ENCODE results near the gene COPE. TPM values are rescaled to one million over a fixed set of nuclear protein-coding genes. Genes with fewer than 3 reads are reported as not detected.

Gene COPE
- polyA plus RNA-seq, 1 donor (not counting 4 experiments of a cell fraction or from before 2014, with no cell fraction given), result 109 TPM

DNA sequence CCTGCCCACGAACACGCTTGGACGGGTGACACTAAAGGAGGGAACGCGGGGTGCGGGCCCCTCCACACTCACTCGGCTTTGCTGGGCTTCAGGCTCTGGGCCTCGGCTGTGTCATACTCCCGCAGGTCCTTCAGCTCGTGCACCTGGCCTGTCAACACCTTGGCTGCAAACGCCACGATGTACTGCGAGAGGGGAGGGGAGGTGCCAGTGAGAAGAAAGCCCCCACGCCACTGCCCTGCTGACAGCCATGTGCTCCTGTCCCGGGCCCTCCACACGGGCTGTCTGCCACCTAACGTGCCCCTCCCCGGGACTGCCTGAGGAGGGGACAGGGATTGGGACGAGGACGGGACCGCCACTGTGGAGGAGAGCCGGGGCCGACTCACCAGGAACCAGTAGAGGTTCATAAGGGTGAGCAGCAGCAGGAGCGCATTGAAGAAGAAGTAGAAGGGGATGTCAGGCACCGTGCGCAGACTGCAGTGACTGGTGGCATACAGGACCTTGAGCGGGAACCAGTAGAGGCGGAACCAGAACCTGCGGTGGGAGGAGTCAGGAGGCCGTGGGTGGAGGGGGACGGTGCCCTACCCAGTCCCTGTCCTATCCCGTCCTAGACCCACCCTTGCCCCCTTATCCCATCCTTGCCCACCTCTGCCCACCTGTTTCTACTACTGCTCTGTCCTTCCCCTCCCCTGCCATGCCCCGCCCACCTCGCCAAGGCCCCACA lies 40.2 kb downstream of the COPE start:
- no peak for FAIRE-seq
- H3K9me3 ChIP-seq (ENCODE audit: control insufficient read depth, low read depth, low read length), result no peaks in the 10 kb centered on the region

DNA sequence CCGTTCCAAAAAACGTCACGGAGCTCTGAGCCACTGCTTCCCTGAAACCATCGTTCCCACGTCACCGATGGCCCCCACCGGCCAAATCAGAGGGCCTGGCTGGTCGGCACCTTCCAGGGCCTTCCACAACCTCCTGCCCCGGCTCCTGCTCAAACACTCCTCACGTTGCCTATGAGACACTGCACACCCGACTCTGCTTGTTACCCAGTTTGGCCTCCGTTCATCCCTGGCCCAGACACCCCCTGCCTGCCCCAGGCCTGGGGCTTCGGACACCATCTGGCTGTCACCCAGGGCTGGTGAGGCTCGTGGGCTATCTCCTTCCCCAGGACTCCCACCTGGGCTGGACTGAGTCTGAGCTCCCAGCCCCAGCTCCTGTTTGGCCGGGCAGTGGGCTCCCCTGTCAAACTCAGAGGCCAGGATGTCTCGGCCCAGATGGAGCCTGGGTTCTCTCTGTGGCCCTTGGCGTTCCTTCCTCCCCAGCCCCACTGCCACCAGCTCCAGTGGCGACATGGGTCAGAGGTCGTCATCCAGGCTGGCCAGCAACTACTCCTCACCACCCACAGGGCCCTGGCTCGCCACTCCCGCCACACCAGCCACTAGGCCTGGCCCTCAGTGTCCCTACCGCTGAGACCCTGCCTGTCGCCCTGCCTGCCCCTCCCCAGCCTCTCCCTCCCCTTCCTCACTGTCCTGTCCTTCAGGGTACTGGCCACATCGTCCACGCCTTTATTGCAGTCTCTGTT lies 41.0 kb downstream of the COPE start:
- Histone ChIP-seq H3K36me3 (ENCODE audit: control insufficient read depth in 2 of 2, extremely low read depth in 1 of 2, insufficient read depth in 2 of 2, low read length in 2 of 2) (no peaks in the 10 kb centered on the region), H4K20me1 (ENCODE audit: control insufficient read depth, extremely low read depth, insufficient read depth, low read length) (no peaks in the 10 kb centered on the region), H3K27me3 (ENCODE audit: control insufficient read depth, extremely low read depth, insufficient read depth, low read length) (peaks cover 4% of the 10 kb centered on the region), H3K9me1 (ENCODE audit: control insufficient read depth, extremely low read depth, insufficient read depth, low read length) (no peaks in the 10 kb centered on the region), H3K9ac (ENCODE audit: control insufficient read depth, extremely low read depth, insufficient read depth, low read length) (no peak overlapping the region), H2AFZ (ENCODE audit: control insufficient read depth, low read length) (no peak overlapping the region), H3K27ac (ENCODE audit: control insufficient read depth, insufficient read depth, low read length) (no peak overlapping the region), H3K9me3 (ENCODE audit: control insufficient read depth, low read depth, low read length) (no peaks in the 10 kb centered on the region), H3K4me2 (ENCODE audit: control insufficient read depth, extremely low read depth, insufficient read depth, low read depth, low read length) (no peak overlapping the region), H3K4me3 (ENCODE audit: control insufficient read depth in 2 of 3, extremely low read depth in 1 of 3, insufficient read depth in 2 of 3, low read depth in 1 of 3, low read length in 3 of 3) (no peak overlapping the region), H3K79me2 (ENCODE audit: control insufficient read depth, insufficient read depth, low read length) (no peaks in the 10 kb centered on the region), H3K4me1 (ENCODE audit: control insufficient read depth, extremely low read depth, insufficient read depth, low read length) (no peaks in the 10 kb centered on the region)
- TF ChIP-seq EZH2 (IDR thresholded peaks at IDR 0.05; ENCODE audit: low read length), result no peak
- TF ChIP-seq, protein P1, sequence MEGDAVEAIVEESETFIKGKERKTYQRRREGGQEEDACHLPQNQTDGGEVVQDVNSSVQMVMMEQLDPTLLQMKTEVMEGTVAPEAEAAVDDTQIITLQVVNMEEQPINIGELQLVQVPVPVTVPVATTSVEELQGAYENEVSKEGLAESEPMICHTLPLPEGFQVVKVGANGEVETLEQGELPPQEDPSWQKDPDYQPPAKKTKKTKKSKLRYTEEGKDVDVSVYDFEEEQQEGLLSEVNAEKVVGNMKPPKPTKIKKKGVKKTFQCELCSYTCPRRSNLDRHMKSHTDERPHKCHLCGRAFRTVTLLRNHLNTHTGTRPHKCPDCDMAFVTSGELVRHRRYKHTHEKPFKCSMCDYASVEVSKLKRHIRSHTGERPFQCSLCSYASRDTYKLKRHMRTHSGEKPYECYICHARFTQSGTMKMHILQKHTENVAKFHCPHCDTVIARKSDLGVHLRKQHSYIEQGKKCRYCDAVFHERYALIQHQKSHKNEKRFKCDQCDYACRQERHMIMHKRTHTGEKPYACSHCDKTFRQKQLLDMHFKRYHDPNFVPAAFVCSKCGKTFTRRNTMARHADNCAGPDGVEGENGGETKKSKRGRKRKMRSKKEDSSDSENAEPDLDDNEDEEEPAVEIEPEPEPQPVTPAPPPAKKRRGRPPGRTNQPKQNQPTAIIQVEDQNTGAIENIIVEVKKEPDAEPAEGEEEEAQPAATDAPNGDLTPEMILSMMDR (optimal IDR thresholded peaks at IDR 0.05 in 1 of 3, IDR thresholded peaks at IDR 0.05 in 1 of 3, conservative IDR thresholded peaks at IDR 0.05 in 1 of 3; ENCODE audit: extremely low read depth in 1 of 3, insufficient read depth in 2 of 3, low read length in 3 of 3), result no peak
- dilution Hi-C loops (cut with MboI; ENCODE audit: extremely low pct_ligation_motif_present, low sequenced_read_pairs), result no loop called here
- no peak for DNase-seq (ENCODE audit: low read depth, low spot score)
- FAIRE-seq, result no peak

More for the DNA sequence above, 40.2 kb downstream of the COPE start:
- Histone ChIP-seq H3K79me2 (ENCODE audit: control insufficient read depth, insufficient read depth, low read length) (no peaks in the 10 kb centered on the region), H3K27ac (ENCODE audit: control insufficient read depth, insufficient read depth, low read length) (no peak overlapping the region), H3K4me3 (ENCODE audit: control insufficient read depth in 2 of 3, extremely low read depth in 1 of 3, insufficient read depth in 2 of 3, low read depth in 1 of 3, low read length in 3 of 3) (no peak overlapping the region), H3K4me2 (ENCODE audit: control insufficient read depth, extremely low read depth, insufficient read depth, low read depth, low read length) (no peak overlapping the region), H3K4me1 (ENCODE audit: control insufficient read depth, extremely low read depth, insufficient read depth, low read length) (no peaks in the 10 kb centered on the region), H3K27me3 (ENCODE audit: control insufficient read depth, extremely low read depth, insufficient read depth, low read length) (peaks cover 4% of the 10 kb centered on the region), H4K20me1 (ENCODE audit: control insufficient read depth, extremely low read depth, insufficient read depth, low read length) (no peaks in the 10 kb centered on the region), H2AFZ (ENCODE audit: control insufficient read depth, low read length) (no peak overlapping the region), H3K9me1 (ENCODE audit: control insufficient read depth, extremely low read depth, insufficient read depth, low read length) (no peaks in the 10 kb centered on the region), H3K9ac (ENCODE audit: control insufficient read depth, extremely low read depth, insufficient read depth, low read length) (no peak overlapping the region), H3K36me3 (ENCODE audit: control insufficient read depth in 2 of 2, extremely low read depth in 1 of 2, insufficient read depth in 2 of 2, low read length in 2 of 2) (no peaks in the 10 kb centered on the region)
- TF ChIP-seq EZH2 (IDR thresholded peaks at IDR 0.05; ENCODE audit: low read length), result no peak
- TF ChIP-seq, protein P1 (optimal IDR thresholded peaks at IDR 0.05 in 1 of 3, IDR thresholded peaks at IDR 0.05 in 1 of 3, conservative IDR thresholded peaks at IDR 0.05 in 1 of 3; ENCODE audit: extremely low read depth in 1 of 3, insufficient read depth in 2 of 3, low read length in 3 of 3), result no peak
- dilution Hi-C loops (cut with MboI; ENCODE audit: extremely low pct_ligation_motif_present, low sequenced_read_pairs), result no loop called here
- DNase-seq (ENCODE audit: low read depth, low spot score), result no peak
